GM19468 (cell line): Measurements from ENCODE around the gene COX6A1.

Experiments used
- ATAC-seq: cut with Tn5 transposase; IDR thresholded peaks from one replicate; pipeline ENCODE4 v1.9.1; 2021; ENCODE audit warnings: mild to moderate bottlenecking, moderate library complexity, moderate number of reproducible peaks; ENCODE audit not compliant: unreplicated experiment; ENCODE audit errors: extremely low read depth

Gene COX6A1

GRCh38 chr12:120437735-120438494 lies at the start of gene COX6A1:
Gene COX6A1, plus strand, starts transcription at chr12:120438113. Its CDS starts 14 bp downstream, at chr12:120438127.
- peak; percentile 85 for ATAC-seq

GRCh38 chr12:120388691-120389481 lies 49.0 kb upstream of the COX6A1 start:
- no peak for ATAC-seq

GRCh38 chr12:120390540-120391120 lies 47.3 kb upstream of the COX6A1 start:
- no peak for ATAC-seq

GRCh38 chr12:120394483-120395367 lies 43.2 kb upstream of the COX6A1 start:
- ATAC-seq: no peak

GRCh38 chr12:120397824-120398540 lies 39.9 kb upstream of the COX6A1 start:
- ATAC-seq: no peak

- ATAC-seq: no peak
Measured at GRCh38 chr12:120399531-120399930, 38.4 kb upstream of the COX6A1 start.

GRCh38 chr12:120402217-120402616 lies 35.7 kb upstream of the COX6A1 start:
- no peak for ATAC-seq

- no peak for ATAC-seq
Measured at GRCh38 chr12:120403869-120404268, 34.0 kb upstream of the COX6A1 start.

GRCh38 chr12:120404271-120404670 lies 33.6 kb upstream of the COX6A1 start:
- no peak for ATAC-seq

GRCh38 chr12:120406069-120406468 lies 31.8 kb upstream of the COX6A1 start:
- no peak for ATAC-seq

GRCh38 chr12:120406553-120406952 lies 31.4 kb upstream of the COX6A1 start:
- ATAC-seq: no peak

- no peak for ATAC-seq
Measured at GRCh38 chr12:120408771-120409170, 29.1 kb upstream of the COX6A1 start.

GRCh38 chr12:120412421-120412820 lies 25.5 kb upstream of the COX6A1 start:
- no peak for ATAC-seq

- ATAC-seq: no peak
Measured at GRCh38 chr12:120413901-120414695, 23.8 kb upstream of the COX6A1 start.

GRCh38 chr12:120416490-120417216 lies 21.3 kb upstream of the COX6A1 start:
- ATAC-seq: no peak

GRCh38 chr12:120417917-120418580 lies 19.9 kb upstream of the COX6A1 start:
- no peak for ATAC-seq

- ATAC-seq: no peak
Measured at GRCh38 chr12:120421701-120422100, 16.2 kb upstream of the COX6A1 start.
